Activated CD8-positive, alpha-beta memory T cell treated with anti-CD3 and anti-CD28 coated beads, Interleukin-2, amount 10 ng/mL, durations not matched to agents 7 days and 5 days (primary cell): ENCODE results near the gene TBC1D9. TPM values are rescaled to one million over a fixed set of nuclear protein-coding genes. Genes with fewer than 3 reads are reported as not detected.

Experiments
- ATAC-seq: fragments of 150-1000 bp; cut with Tn5 transposase; one replicate; pipeline ENCODE4 v1.10.0; 2021; ENCODE audit warnings: moderate library complexity
- CTCF ChIA-PET: fragments of 350-600 bp; sonication (Branson Sonifier 250); formaldehyde crosslinking; loops from one replicate; lab custom pipeline; 2021; ENCODE audit warnings: antibody characterized with exemption; lab: Charles Lee
- DNase-seq: peaks from one replicate; pipeline ENCODE4 v3.0.0-alpha.2; 2020
- H3K27ac Mint-ChIP-seq: one replicate; pipeline ENCODE4 v1.8.0; 2021; ENCODE audit warnings: mild to moderate bottlenecking, mixed read lengths
- H3K27me3 Mint-ChIP-seq: one replicate; pipeline ENCODE4 v1.8.0; 2021; ENCODE audit warnings: mixed read lengths
- H3K36me3 Mint-ChIP-seq: one replicate; pipeline ENCODE4 v1.8.0; 2021; ENCODE audit warnings: mild to moderate bottlenecking, mixed read lengths
- H3K4me1 Mint-ChIP-seq: one replicate; pipeline ENCODE4 v1.8.0; 2021; ENCODE audit warnings: mixed read lengths
- H3K4me3 Mint-ChIP-seq: one replicate; pipeline ENCODE4 v1.8.0; 2021; ENCODE audit warnings: mild to moderate bottlenecking, moderate library complexity, mixed read lengths
- H3K9me3 Mint-ChIP-seq: one replicate; pipeline ENCODE4 v1.8.0; 2022; ENCODE audit warnings: low read depth, mixed read lengths
- total RNA-seq, 2 experiments: library from RNA; stranded (reverse); gene quantifications; one replicate each; pipeline ENCODE4 v1.2.3, GENCODE V29; 2021

The TBC1D9 gene
- total RNA-seq, 2 experiments from 2014 or later: 0.14 TPM; not detected in 1

GRCh38 chr4:140705625-140706275, 50.4 kb downstream of the TBC1D9 start:
- no peaks in the 10 kb centered on the region for H3K36me3 Mint-ChIP-seq
- no peak overlapping the region for H3K4me3 Mint-ChIP-seq
- DNase-seq (no peak), ATAC-seq (no peak)
- H3K9me3 Mint-ChIP-seq: no peaks in the 10 kb centered on the region
- CTCF ChIA-PET: no interaction called here
- H3K4me1 Mint-ChIP-seq: no peaks in the 10 kb centered on the region
- peaks cover 7% of the 10 kb centered on the region for H3K27me3 Mint-ChIP-seq
- H3K27ac Mint-ChIP-seq: no peak overlapping the region

GRCh38 chr4:140704964-140705363, 51.2 kb downstream of the TBC1D9 start:
- peaks cover 7% of the 10 kb centered on the region for H3K27me3 Mint-ChIP-seq
- no peaks in the 10 kb centered on the region for H3K9me3 Mint-ChIP-seq

GRCh38 chr4:140704392-140704960, 51.7 kb downstream of the TBC1D9 start:
- no peaks in the 10 kb centered on the region for H3K4me1 Mint-ChIP-seq
- DNase-seq (no peak), ATAC-seq (no peak)
- H3K36me3 Mint-ChIP-seq: no peaks in the 10 kb centered on the region
- no peak overlapping the region for H3K27ac Mint-ChIP-seq
- no peaks in the 10 kb centered on the region for H3K9me3 Mint-ChIP-seq
- peaks cover 8% of the 10 kb centered on the region for H3K27me3 Mint-ChIP-seq
- no peak overlapping the region for H3K4me3 Mint-ChIP-seq
- CTCF ChIA-PET: no interaction called here

More at GRCh38 chr4:140704964-140705363, 51.2 kb downstream of the TBC1D9 start:
- Mint-ChIP-seq H3K4me1 (no peaks in the 10 kb centered on the region), H3K27ac (no peak overlapping the region), H3K36me3 (no peaks in the 10 kb centered on the region), H3K4me3 (no peak overlapping the region)
- DNase-seq (no peak), ATAC-seq (no peak)
- CTCF ChIA-PET: no interaction called here

- no peak overlapping the region for H3K27ac Mint-ChIP-seq
- ATAC-seq (no peak), DNase-seq (no peak)
- no peak overlapping the region for H3K4me3 Mint-ChIP-seq
- H3K27me3 Mint-ChIP-seq: peaks cover 9% of the 10 kb centered on the region
- H3K9me3 Mint-ChIP-seq: no peaks in the 10 kb centered on the region
- no peaks in the 10 kb centered on the region for H3K36me3 Mint-ChIP-seq
- no peaks in the 10 kb centered on the region for H3K4me1 Mint-ChIP-seq
- CTCF ChIA-PET: no interaction called here
These were observed 52.7 kb downstream of the TBC1D9 start for GRCh38 chr4:140703463-140703862.

GRCh38 chr4:140702096-140702757, 54.0 kb downstream of the TBC1D9 start:
- H3K4me3 Mint-ChIP-seq: no peak overlapping the region
- H3K27ac Mint-ChIP-seq: no peak overlapping the region
- CTCF ChIA-PET: no interaction called here
- no peak for ATAC-seq
- no peak for DNase-seq
- no peaks in the 10 kb centered on the region for H3K4me1 Mint-ChIP-seq
- H3K9me3 Mint-ChIP-seq: no peaks in the 10 kb centered on the region
- no peaks in the 10 kb centered on the region for H3K36me3 Mint-ChIP-seq
- peaks cover 5% of the 10 kb centered on the region for H3K27me3 Mint-ChIP-seq

- peaks cover 3% of the 10 kb centered on the region for H3K27me3 Mint-ChIP-seq
- no peaks in the 10 kb centered on the region for H3K4me1 Mint-ChIP-seq
- H3K9me3 Mint-ChIP-seq: no peaks in the 10 kb centered on the region
- no peak overlapping the region for H3K4me3 Mint-ChIP-seq
- H3K27ac Mint-ChIP-seq: no peak overlapping the region
- ATAC-seq (no peak), DNase-seq (no peak)
- CTCF ChIA-PET: no interaction called here
- H3K36me3 Mint-ChIP-seq: no peaks in the 10 kb centered on the region
These were observed 55.1 kb downstream of the TBC1D9 start for GRCh38 chr4:140701071-140701470.

- no peaks in the 10 kb centered on the region for H3K36me3 Mint-ChIP-seq
These were observed 58.2 kb downstream of the TBC1D9 start for GRCh38 chr4:140697709-140698560.

GRCh38 chr4:140695483-140695882, 60.7 kb downstream of the TBC1D9 start:
- DNase-seq (no peak), ATAC-seq (no peak)
- H3K4me1 Mint-ChIP-seq: no peaks in the 10 kb centered on the region
- peaks cover 9% of the 10 kb centered on the region for H3K27me3 Mint-ChIP-seq
- H3K27ac Mint-ChIP-seq: no peak overlapping the region
- no peaks in the 10 kb centered on the region for H3K9me3 Mint-ChIP-seq
- H3K36me3 Mint-ChIP-seq: no peaks in the 10 kb centered on the region
- H3K4me3 Mint-ChIP-seq: no peak overlapping the region
- CTCF ChIA-PET: no interaction called here

More at GRCh38 chr4:140697709-140698560, 58.2 kb downstream of the TBC1D9 start:
- CTCF ChIA-PET: no interaction called here
- Mint-ChIP-seq H3K4me3 (no peak overlapping the region), H3K27me3 (peaks cover 3% of the 10 kb centered on the region), H3K9me3 (no peaks in the 10 kb centered on the region), H3K4me1 (no peaks in the 10 kb centered on the region), H3K27ac (no peak overlapping the region)
- no peak for DNase-seq
- ATAC-seq: no peak

- no peak overlapping the region for H3K27ac Mint-ChIP-seq
- H3K9me3 Mint-ChIP-seq: no peaks in the 10 kb centered on the region
- CTCF ChIA-PET: no interaction called here
- DNase-seq: no peak
- H3K4me3 Mint-ChIP-seq: no peak overlapping the region
- peaks cover 9% of the 10 kb centered on the region for H3K27me3 Mint-ChIP-seq
- ATAC-seq: no peak
- no peaks in the 10 kb centered on the region for H3K4me1 Mint-ChIP-seq
- H3K36me3 Mint-ChIP-seq: no peaks in the 10 kb centered on the region
These were observed 62.6 kb downstream of the TBC1D9 start for GRCh38 chr4:140693562-140693961.

- ATAC-seq (no peak), DNase-seq (no peak)
- Mint-ChIP-seq H3K36me3 (no peaks in the 10 kb centered on the region), H3K9me3 (no peaks in the 10 kb centered on the region), H3K4me1 (no peaks in the 10 kb centered on the region), H3K27me3 (peaks cover 11% of the 10 kb centered on the region), H3K4me3 (no peak overlapping the region), H3K27ac (no peak overlapping the region)
- CTCF ChIA-PET: no interaction called here
These were observed 64.8 kb downstream of the TBC1D9 start for GRCh38 chr4:140691369-140691768.

GRCh38 chr4:140690093-140690492, 66.1 kb downstream of the TBC1D9 start:
- no peak for ATAC-seq
- Mint-ChIP-seq H3K27ac (no peak overlapping the region), H3K27me3 (peaks cover 11% of the 10 kb centered on the region), H3K4me1 (no peaks in the 10 kb centered on the region), H3K36me3 (no peaks in the 10 kb centered on the region), H3K9me3 (no peaks in the 10 kb centered on the region), H3K4me3 (no peak overlapping the region)
- no peak for DNase-seq
- CTCF ChIA-PET: no interaction called here

- no peak overlapping the region for H3K4me3 Mint-ChIP-seq
- CTCF ChIA-PET: no interaction called here
- H3K27ac Mint-ChIP-seq: no peak overlapping the region
- no peaks in the 10 kb centered on the region for H3K36me3 Mint-ChIP-seq
- H3K9me3 Mint-ChIP-seq: no peaks in the 10 kb centered on the region
- peaks cover 11% of the 10 kb centered on the region for H3K27me3 Mint-ChIP-seq
- DNase-seq: no peak
- H3K4me1 Mint-ChIP-seq: no peaks in the 10 kb centered on the region
- no peak for ATAC-seq
These were observed 66.6 kb downstream of the TBC1D9 start for GRCh38 chr4:140689623-140690022.

GRCh38 chr4:140688711-140689598, 67.2 kb downstream of the TBC1D9 start:
- H3K27me3 Mint-ChIP-seq: peaks cover 11% of the 10 kb centered on the region
- CTCF ChIA-PET: no interaction called here
- no peaks in the 10 kb centered on the region for H3K36me3 Mint-ChIP-seq
- H3K4me3 Mint-ChIP-seq: no peak overlapping the region
- ATAC-seq: no peak
- no peak for DNase-seq
- no peaks in the 10 kb centered on the region for H3K4me1 Mint-ChIP-seq
- H3K27ac Mint-ChIP-seq: no peak overlapping the region
- no peaks in the 10 kb centered on the region for H3K9me3 Mint-ChIP-seq
